Esophagus squamous epithelium (tissue), 4 donors: ENCODE measurements around the gene TATDN2.

Experiments
- POLR2A ChIP-seq, 4 donors: fragments of 450-650 bp; IDR thresholded peaks; one replicate each; pipeline ENCODE4 v1.6.1; 2017; ENCODE audit warnings: antibody characterized with exemption in 4 of 4, mild to moderate bottlenecking in 4 of 4, moderate library complexity in 3 of 4
- TF ChIP-seq, protein P1 (sequence below), 6 experiments: fragments of 450-650 bp in 4 of 6; fragments of 200-600 bp in 2 of 6; sonication (generic) in 2 of 6; IDR thresholded peaks; one replicate each; pipeline ENCODE4 v1.5.1; 2016 to 2019; ENCODE audit warnings: antibody characterized with exemption in 6 of 6, mild to moderate bottlenecking in 4 of 6, moderate library complexity in 4 of 6

DNA sequence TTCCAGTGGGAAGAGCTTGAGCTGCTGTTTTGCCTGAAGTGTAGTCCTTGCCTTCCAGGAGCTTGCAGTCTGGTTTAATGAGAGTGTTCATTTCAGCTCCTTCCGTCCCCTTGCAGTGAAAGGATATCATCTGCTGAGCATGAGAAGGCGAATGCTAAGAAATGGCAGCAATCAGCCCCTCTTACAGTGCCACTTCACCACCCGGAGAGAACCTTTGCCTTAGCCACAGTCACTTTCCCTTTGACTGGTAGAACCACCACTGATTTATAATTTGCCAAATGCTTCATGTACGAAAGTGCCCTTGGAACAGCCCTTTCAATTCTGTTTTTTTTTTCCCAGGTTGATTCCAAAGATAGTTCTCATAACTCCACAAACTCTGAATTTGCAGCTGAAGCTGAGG is 11.5 kb downstream of the TATDN2 start:
- TF ChIP-seq POLR2A (IDR thresholded peaks at IDR 0.05): no peak
- TF ChIP-seq, protein P1, sequence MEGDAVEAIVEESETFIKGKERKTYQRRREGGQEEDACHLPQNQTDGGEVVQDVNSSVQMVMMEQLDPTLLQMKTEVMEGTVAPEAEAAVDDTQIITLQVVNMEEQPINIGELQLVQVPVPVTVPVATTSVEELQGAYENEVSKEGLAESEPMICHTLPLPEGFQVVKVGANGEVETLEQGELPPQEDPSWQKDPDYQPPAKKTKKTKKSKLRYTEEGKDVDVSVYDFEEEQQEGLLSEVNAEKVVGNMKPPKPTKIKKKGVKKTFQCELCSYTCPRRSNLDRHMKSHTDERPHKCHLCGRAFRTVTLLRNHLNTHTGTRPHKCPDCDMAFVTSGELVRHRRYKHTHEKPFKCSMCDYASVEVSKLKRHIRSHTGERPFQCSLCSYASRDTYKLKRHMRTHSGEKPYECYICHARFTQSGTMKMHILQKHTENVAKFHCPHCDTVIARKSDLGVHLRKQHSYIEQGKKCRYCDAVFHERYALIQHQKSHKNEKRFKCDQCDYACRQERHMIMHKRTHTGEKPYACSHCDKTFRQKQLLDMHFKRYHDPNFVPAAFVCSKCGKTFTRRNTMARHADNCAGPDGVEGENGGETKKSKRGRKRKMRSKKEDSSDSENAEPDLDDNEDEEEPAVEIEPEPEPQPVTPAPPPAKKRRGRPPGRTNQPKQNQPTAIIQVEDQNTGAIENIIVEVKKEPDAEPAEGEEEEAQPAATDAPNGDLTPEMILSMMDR (IDR thresholded peaks at IDR 0.05): no peak
